PC-9 (cell line): ENCODE data around the gene NFIA.

Experiments
- EZH2 ChIP-seq: fragments of 200-600 bp; sonication (generic); IDR thresholded peaks from 2 replicates; pipeline ENCODE4 v1.8.0; 2017; ENCODE audit warnings: antibody characterized with exemption, low read depth
- TF ChIP-seq, protein P1 (sequence below): fragments of 200-600 bp; sonication (generic); conservative IDR thresholded peaks from 2 replicates; pipeline ENCODE4 v1.6.1; 2017; ENCODE audit warnings: mixed run types, antibody characterized with exemption, mild to moderate bottlenecking, moderate library complexity

DNA sequence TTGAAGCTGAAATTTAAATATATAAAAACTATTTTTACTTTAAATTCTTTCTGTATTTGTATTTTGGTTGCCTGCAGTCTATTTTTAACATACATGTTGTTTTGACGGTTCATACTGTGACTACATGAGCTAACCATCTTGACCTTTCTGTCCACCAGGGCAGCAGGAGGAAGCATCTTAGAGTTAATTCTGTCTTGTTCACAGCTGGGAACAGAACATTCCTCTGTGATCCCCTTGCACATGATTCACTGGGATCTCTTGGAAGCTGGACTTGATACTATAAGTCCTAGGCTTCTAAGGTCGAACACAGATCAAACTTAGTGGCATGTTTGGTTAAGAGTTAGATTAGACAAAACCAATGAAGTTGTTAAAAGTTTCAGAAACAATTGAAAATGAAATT lies 99.7 kb downstream of the NFIA start:
- TF ChIP-seq, protein P1, sequence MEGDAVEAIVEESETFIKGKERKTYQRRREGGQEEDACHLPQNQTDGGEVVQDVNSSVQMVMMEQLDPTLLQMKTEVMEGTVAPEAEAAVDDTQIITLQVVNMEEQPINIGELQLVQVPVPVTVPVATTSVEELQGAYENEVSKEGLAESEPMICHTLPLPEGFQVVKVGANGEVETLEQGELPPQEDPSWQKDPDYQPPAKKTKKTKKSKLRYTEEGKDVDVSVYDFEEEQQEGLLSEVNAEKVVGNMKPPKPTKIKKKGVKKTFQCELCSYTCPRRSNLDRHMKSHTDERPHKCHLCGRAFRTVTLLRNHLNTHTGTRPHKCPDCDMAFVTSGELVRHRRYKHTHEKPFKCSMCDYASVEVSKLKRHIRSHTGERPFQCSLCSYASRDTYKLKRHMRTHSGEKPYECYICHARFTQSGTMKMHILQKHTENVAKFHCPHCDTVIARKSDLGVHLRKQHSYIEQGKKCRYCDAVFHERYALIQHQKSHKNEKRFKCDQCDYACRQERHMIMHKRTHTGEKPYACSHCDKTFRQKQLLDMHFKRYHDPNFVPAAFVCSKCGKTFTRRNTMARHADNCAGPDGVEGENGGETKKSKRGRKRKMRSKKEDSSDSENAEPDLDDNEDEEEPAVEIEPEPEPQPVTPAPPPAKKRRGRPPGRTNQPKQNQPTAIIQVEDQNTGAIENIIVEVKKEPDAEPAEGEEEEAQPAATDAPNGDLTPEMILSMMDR = no peak
- no peak for TF ChIP-seq EZH2
